GM12892 (cell line): ENCODE measurements around the gene SULF2.
A peak's percentile ranks its signal among the peaks of the same experiment; 100 is the strongest.

ENCODE experiments used
- POLR2A ChIP-seq: IDR thresholded peaks from 2 replicates; pipeline ENCODE4 v1.6.1; 2011; ENCODE audit warnings: low read depth, low read length, control low read depth
- POLR2AphosphoS5 ChIP-seq: IDR thresholded peaks from 2 replicates; pipeline ENCODE4 v1.6.1; 2011; ENCODE audit warnings: low read depth, low read length, control low read depth

- TF ChIP-seq POLR2AphosphoS5 (peak; percentile 22; the same call in 1 of the 2 replicates), POLR2A (peak; percentile 39; the same call in 1 of the 2 replicates)
Observed at GRCh38 chr20:47667531-47668312, 117.6 kb downstream of the SULF2 start.
